Aorta (tissue), 5 donors: ENCODE measurements around the gene KIF18B. TPM values are rescaled to one million over a fixed set of nuclear protein-coding genes. Genes with fewer than 3 reads are reported as not detected.
"Not testable (repeated sequence)": the region's sequence is repeated elsewhere in the genome, so short reads cannot be mapped to it uniquely, and the experiment has no call there.

ENCODE experiments used
- ATAC-seq: fragments of 200-7000 bp; cut with Tn5 transposase; one replicate; pipeline ENCODE4 v1.9.1; 2022; ENCODE audit warnings: moderate library complexity; ENCODE audit not compliant: low FRiP score
- DNase-seq, 2 donors: peaks; one replicate each; pipeline ENCODE4 v3.0.0-alpha.2; 2020
- H3K27ac ChIP-seq, 2 donors: one replicate each; pipeline ENCODE4 v1.5.1; 2013; ENCODE audit warnings: low read length in 2 of 2, mild to moderate bottlenecking in 2 of 2, moderate library complexity in 2 of 2, control low read depth in 1 of 2, inconsistent platforms in 1 of 2, low read depth in 1 of 2
- H3K27me3 ChIP-seq, 2 donors: one replicate each; pipeline ENCODE4 v1.6.1; 2013; ENCODE audit warnings: control low read depth in 1 of 2, low read length in 1 of 2, mild to moderate bottlenecking in 1 of 2, moderate library complexity in 1 of 2; ENCODE audit not compliant: insufficient read depth in 2 of 2, control insufficient read depth in 1 of 2
- H3K36me3 ChIP-seq, 2 donors: one replicate each; pipeline ENCODE4 v1.6.1; 2013; ENCODE audit warnings: control low read depth in 1 of 2, low read length in 1 of 2, mild to moderate bottlenecking in 1 of 2; ENCODE audit not compliant: insufficient read depth in 2 of 2, control insufficient read depth in 1 of 2
- H3K4me1 ChIP-seq, 2 donors: one replicate each; pipeline ENCODE4 v1.6.1; 2013; ENCODE audit warnings: low read length in 2 of 2, control low read depth in 1 of 2, mild to moderate bottlenecking in 1 of 2, moderate library complexity in 1 of 2; ENCODE audit not compliant: insufficient read depth in 2 of 2, control insufficient read depth in 1 of 2
- H3K4me3 ChIP-seq, 2 donors: one replicate each; pipeline ENCODE4 v1.5.1; 2013; ENCODE audit warnings: low read length in 2 of 2, control low read depth in 1 of 2, mild to moderate bottlenecking in 1 of 2
- H3K9me3 ChIP-seq: one replicate; pipeline ENCODE4 v1.6.1; 2013; ENCODE audit warnings: mild to moderate bottlenecking, low read length; ENCODE audit not compliant: control insufficient read depth
- whole genome bisulfite sequencing, 2 donors: extraction: QIAGEN DNeasy Blood & Tissue Kit; methylation state at CpG; one replicate each; pipeline ENCODE4 v1.1.7; 2013; 5-methylcytosine and 5-hydroxymethylcytosine counted together
- intact Hi-C, 2 donors: fragments of 100-400 bp; cut with DNase I; formaldehyde crosslinking; loops; one replicate each; pipeline versions ENCODE4 v1.14.2 to v1.15.0; 2022
- polyA plus RNA-seq, 2 donors: library from polyadenylated mRNA; stranded (reverse); fragments of 200-250 nt; gene quantifications; one replicate each; pipeline ENCODE4 v1.2.3, GENCODE V29; 2013
- total RNA-seq, 2 donors: library from RNA; stranded (reverse); fragmentation: NEBNext Ultra II Directional; extraction: Animal tissue kit (Norgen Biotek cat#: 25700); gene quantifications; one replicate each; pipeline ENCODE4 v1.2.1, GENCODE V29; 2021
- donor health status: healthy with polysubstance abuse.
- donor health status: Bipolar disorder and iron deficiency.
- donor health status: DM: no; HTN: no; CAD: no.
- donor health status: DM: no; HTN: no; CAD: no.
- donor health status: DM: yes; HTN: yes; CAD: no.

The KIF18B gene
- total and polyA plus RNA-seq, 4 donors: 0.05 to 1.7 (median 0.16) TPM; not detected in 1

- Histone ChIP-seq H3K9me3 (no peaks in the 10 kb centered on the region), H3K4me1 (no peaks in the 10 kb centered on the region), H3K36me3 (no peaks in the 10 kb centered on the region), H3K27me3 (no peaks in the 10 kb centered on the region), H3K4me3 (peak overlapping the region; percentile 27 to 37), H3K27ac (no peak overlapping the region)
- no peak for DNase-seq
- 56 to 64% methylated on average over 7 of the region's 7 CpGs for WGBS, 2 donors
- intact Hi-C loops: no loop called here
- ATAC-seq: no peak
Measured at GRCh38 chr17:44948315-44948795, 782 bp upstream of the KIF18B start.

GRCh38 chr17:44945652-44946051 lies 1.9 kb downstream of the KIF18B start:
- H3K27ac ChIP-seq, ATAC-seq, H3K4me1 ChIP-seq, H3K36me3 ChIP-seq, H3K9me3 ChIP-seq, H3K27me3 ChIP-seq, intact Hi-C loops, H3K4me3 ChIP-seq: not testable (repeated sequence)
- DNase-seq: peak in 1 of 2 donors; percentile 26
- 93 to 94% methylated on average over 9 of the region's 10 CpGs for WGBS, 2 donors

GRCh38 chr17:44942456-44942855 lies 5.1 kb downstream of the KIF18B start:
- Histone ChIP-seq H3K27me3 (no peaks in the 10 kb centered on the region), H3K9me3 (no peaks in the 10 kb centered on the region), H3K36me3 (no peaks in the 10 kb centered on the region), H3K4me3 (no peak overlapping the region), H3K27ac (no peak overlapping the region), H3K4me1 (no peaks in the 10 kb centered on the region)
- intact Hi-C loops: no loop called here
- ATAC-seq (no peak), DNase-seq (no peak)
- WGBS, 2 donors: 36 to 47% methylated on average over 4 of the region's 4 CpGs

GRCh38 chr17:44941712-44942331 lies 5.8 kb downstream of the KIF18B start:
- ATAC-seq (no peak), DNase-seq (peak in 1 of 2 donors; percentile 53)
- Histone ChIP-seq H3K4me1 (no peaks in the 10 kb centered on the region), H3K27me3 (no peaks in the 10 kb centered on the region), H3K9me3 (no peaks in the 10 kb centered on the region), H3K4me3 (no peak overlapping the region), H3K36me3 (no peaks in the 10 kb centered on the region), H3K27ac (no peak overlapping the region)
- WGBS, 2 donors: 47 to 51% methylated on average over 9 of the region's 9 CpGs
- intact Hi-C loops: no loop called here

GRCh38 chr17:44940768-44941167 lies 6.8 kb downstream of the KIF18B start:
- Histone ChIP-seq H3K4me1 (no peaks in the 10 kb centered on the region), H3K27ac (no peak overlapping the region), H3K27me3 (no peaks in the 10 kb centered on the region), H3K9me3 (no peaks in the 10 kb centered on the region), H3K36me3 (no peaks in the 10 kb centered on the region), H3K4me3 (no peak overlapping the region)
- intact Hi-C loops: no loop called here
- WGBS, 2 donors: 40 to 42% methylated on average over 1 of the region's 1 CpG
- ATAC-seq (no peak), DNase-seq (no peak)

GRCh38 chr17:44940317-44940716 lies 7.3 kb downstream of the KIF18B start:
- ATAC-seq (no peak), DNase-seq (no peak)
- WGBS, 2 donors: 23 to 26% methylated on average over 4 of the region's 4 CpGs

GRCh38 chr17:44935116-44935515 lies 12.5 kb downstream of the KIF18B start:
- Histone ChIP-seq H3K4me3 (no peak overlapping the region), H3K4me1 (no peaks in the 10 kb centered on the region), H3K27ac (no peak overlapping the region), H3K9me3 (no peaks in the 10 kb centered on the region), H3K27me3 (no peaks in the 10 kb centered on the region), H3K36me3 (no peaks in the 10 kb centered on the region)
- DNase-seq: peak in 1 of 2 donors; percentile 62
- 92 to 94% methylated on average over 9 of the region's 9 CpGs for WGBS, 2 donors
- no peak for ATAC-seq
- intact Hi-C loops: no loop called here

More at GRCh38 chr17:44940317-44940716, 7.3 kb downstream of the KIF18B start:
- Histone ChIP-seq H3K9me3 (no peaks in the 10 kb centered on the region), H3K4me1 (no peaks in the 10 kb centered on the region), H3K4me3 (no peak overlapping the region), H3K27me3 (no peaks in the 10 kb centered on the region), H3K36me3 (no peaks in the 10 kb centered on the region), H3K27ac (no peak overlapping the region)
- intact Hi-C loops: no loop called here

- Histone ChIP-seq H3K4me1 (no peaks in the 10 kb centered on the region), H3K36me3 (no peaks in the 10 kb centered on the region), H3K27me3 (no peaks in the 10 kb centered on the region), H3K27ac (no peak overlapping the region), H3K9me3 (no peaks in the 10 kb centered on the region), H3K4me3 (no peak overlapping the region)
- intact Hi-C loops: no loop called here
- DNase-seq (peak; percentile 39 to 56), ATAC-seq (no peak)
- 98% methylated on average over 10 of the region's 10 CpGs for WGBS, 2 donors
Measured at GRCh38 chr17:44934745-44935105, 12.8 kb downstream of the KIF18B start.
